ENCODE data around the gene OBSL1.

Gene OBSL1

GRCh38 chr2:219614076-219614860, 42.9 kb upstream of the OBSL1 start:
- no peak overlapping the region for H3K27ac ChIP-seq
- DNase-seq (ENCODE audit: low spot score) = no peak
- H3K4me3 ChIP-seq = no peak overlapping the region
- TF ChIP-seq CTCF (IDR thresholded peaks at IDR 0.05) = no peak

- no peak overlapping the region for H3K27ac ChIP-seq
- no peak for DNase-seq (ENCODE audit: low spot score)
- H3K4me3 ChIP-seq = no peak overlapping the region
- TF ChIP-seq CTCF (IDR thresholded peaks at IDR 0.05) = no peak
Observed at GRCh38 chr2:219613461-219614070, 42.2 kb upstream of the OBSL1 start.

- Histone ChIP-seq H3K4me3 (no peak overlapping the region), H3K27ac (no peak overlapping the region)
- no peak for DNase-seq (ENCODE audit: low spot score)
- TF ChIP-seq CTCF (IDR thresholded peaks at IDR 0.05) = no peak
Observed at GRCh38 chr2:219612577-219613286, 41.4 kb upstream of the OBSL1 start.

GRCh38 chr2:219611866-219612576, 40.7 kb upstream of the OBSL1 start:
- no peak for DNase-seq (ENCODE audit: low spot score)
- Histone ChIP-seq H3K27ac (no peak overlapping the region), H3K4me3 (no peak overlapping the region)
- no peak for TF ChIP-seq CTCF (IDR thresholded peaks at IDR 0.05)

- no peak for DNase-seq (ENCODE audit: low spot score)
- no peak for TF ChIP-seq CTCF (IDR thresholded peaks at IDR 0.05)
- no peak overlapping the region for H3K4me3 ChIP-seq
- no peak overlapping the region for H3K27ac ChIP-seq
Observed at GRCh38 chr2:219611306-219611705, 40.0 kb upstream of the OBSL1 start.

GRCh38 chr2:219609149-219609750, 37.9 kb upstream of the OBSL1 start:
- TF ChIP-seq CTCF (IDR thresholded peaks at IDR 0.05) = no peak
- no peak overlapping the region for H3K4me3 ChIP-seq
- H3K27ac ChIP-seq = peak overlapping the region in 1 of 2 donors; percentile 36
- DNase-seq (ENCODE audit: low spot score) = no peak
